ENCODE measurements around the gene ZNF813. TPM values are rescaled to one million over a fixed set of nuclear protein-coding genes. Genes with fewer than 3 reads are reported as not detected.

ZNF813 gene
- total RNA-seq, 1 experiment from 2014 or later: not detected

DNA sequence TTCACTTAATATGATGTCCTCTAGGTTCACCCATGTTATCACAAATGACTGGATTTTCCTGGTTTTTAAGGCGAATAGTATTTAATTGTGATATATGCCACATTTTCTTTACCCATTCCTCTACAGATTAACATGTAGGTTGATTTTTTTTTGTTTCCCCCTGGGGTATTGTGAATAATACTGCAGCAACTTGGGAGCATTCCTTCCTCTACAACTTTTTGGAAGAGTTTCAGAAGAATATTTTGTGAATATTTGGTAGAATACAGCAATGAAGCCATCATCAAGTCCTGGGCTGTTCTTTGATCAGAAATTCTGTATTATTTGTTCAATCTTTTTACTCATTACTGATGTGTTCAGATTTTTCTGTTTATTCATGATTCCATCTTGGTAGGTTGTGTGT is 64.8 kb downstream of the ZNF813 start:
- no peak for DNase-seq
- H3K4me3 ChIP-seq: no peak overlapping the region
- H3K27me3 ChIP-seq: no peaks in the 10 kb centered on the region
- no peaks in the 10 kb centered on the region for H3K9me3 ChIP-seq
- H3K36me3 ChIP-seq: no peaks in the 10 kb centered on the region; the same call in 1 of the 2 replicates

DNA sequence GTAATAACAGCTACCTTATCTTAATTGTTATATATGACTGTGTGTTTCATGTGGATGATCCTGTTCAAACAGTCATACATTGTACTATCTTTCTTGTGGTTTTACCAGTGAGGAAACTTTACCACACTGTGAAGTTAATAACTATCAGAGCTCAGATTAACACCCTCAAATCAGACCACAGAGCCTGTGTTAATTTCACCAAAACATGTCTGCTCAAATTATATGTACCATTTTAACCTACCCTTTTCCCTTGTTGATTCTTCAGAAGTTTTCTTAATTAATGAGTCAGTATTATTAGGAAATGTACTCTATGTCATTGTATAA is 68.7 kb downstream of the ZNF813 start:
- H3K36me3 ChIP-seq: no peaks in the 10 kb centered on the region
- H3K27me3 ChIP-seq: no peaks in the 10 kb centered on the region
- no peak overlapping the region for H3K4me3 ChIP-seq
- H3K9me3 ChIP-seq: no peaks in the 10 kb centered on the region
- DNase-seq: no peak

DNA sequence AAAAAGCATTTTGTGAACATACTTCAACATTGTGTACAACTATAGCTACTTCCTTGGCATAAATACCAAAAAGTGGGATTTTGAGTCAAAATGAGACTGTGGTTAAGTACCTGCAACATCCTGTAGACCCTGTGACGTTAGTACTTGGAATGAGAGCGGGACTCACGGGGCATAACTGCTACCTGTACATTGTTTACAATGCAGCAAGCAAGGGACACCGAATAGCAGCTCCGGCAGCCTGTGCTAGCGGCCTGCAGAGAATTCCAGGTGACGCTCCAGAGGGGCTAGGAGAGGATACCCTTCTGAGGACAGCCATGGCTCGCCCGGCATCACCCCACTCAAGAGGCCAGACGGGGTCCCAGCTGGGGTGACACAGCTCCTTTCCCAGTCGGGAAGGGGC is 69.6 kb downstream of the ZNF813 start:
- Histone ChIP-seq H3K27me3 (no peaks in the 10 kb centered on the region), H3K4me3 (no peak overlapping the region), H3K9me3 (no peaks in the 10 kb centered on the region), H3K36me3 (no peaks in the 10 kb centered on the region)
- no peak for DNase-seq

DNA sequence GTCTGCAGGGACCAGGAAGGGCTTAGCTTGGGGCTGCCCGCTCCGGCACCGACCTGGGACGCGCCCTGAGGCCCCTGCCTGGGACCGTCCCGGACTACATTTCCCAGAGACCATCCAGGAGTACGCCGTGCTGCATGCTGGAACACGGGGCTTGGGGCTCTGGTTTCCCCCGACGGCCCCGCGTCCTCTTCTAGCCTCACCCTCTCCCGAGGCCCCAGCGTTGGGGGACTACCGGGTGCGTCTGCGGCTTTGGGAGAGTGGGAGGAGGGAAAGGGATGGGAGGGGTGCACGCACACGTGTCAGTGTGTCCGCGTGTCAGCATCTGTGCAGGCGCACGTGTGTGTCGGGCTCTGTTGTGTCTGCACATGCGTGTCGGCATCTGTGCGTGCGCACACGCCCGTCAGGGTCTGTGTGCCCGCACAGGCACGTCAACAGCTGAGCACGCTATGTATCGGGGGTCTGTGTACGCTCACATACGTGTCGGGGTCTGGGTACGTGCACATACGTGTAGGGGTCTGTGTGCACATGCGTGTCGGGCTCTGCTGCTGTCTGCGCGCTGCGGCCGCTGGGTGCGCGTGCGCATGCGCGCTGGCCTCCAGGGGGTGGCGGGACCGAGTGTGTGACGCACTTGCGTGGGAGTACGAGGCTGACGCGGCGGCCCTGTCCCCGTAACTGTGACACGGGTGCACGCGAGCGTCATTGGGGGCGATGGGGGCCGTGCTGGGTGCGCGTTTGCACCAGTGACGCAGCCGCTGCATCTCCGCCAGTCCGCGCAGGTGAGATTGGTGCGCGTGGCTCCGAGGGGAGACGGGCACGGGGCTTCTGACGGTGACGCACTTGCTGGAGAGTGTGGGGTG is 70.2 kb downstream of the ZNF813 start, which contains the start of gene ZNF331:
ZNF331 (plus strand) TSS at position 625 of the 857 bp plus-strand sequence. CDS start 31,232 bp downstream, outside the sequence.
- Histone ChIP-seq H3K4me3 (peak within 1 kb of the TSS; percentile 53), H3K36me3 (no peaks in the 10 kb centered on the region), H3K9me3 (no peaks in the 10 kb centered on the region), H3K27me3 (no peaks in the 10 kb centered on the region)
- DNase-seq: peak; percentile 60

DNA sequence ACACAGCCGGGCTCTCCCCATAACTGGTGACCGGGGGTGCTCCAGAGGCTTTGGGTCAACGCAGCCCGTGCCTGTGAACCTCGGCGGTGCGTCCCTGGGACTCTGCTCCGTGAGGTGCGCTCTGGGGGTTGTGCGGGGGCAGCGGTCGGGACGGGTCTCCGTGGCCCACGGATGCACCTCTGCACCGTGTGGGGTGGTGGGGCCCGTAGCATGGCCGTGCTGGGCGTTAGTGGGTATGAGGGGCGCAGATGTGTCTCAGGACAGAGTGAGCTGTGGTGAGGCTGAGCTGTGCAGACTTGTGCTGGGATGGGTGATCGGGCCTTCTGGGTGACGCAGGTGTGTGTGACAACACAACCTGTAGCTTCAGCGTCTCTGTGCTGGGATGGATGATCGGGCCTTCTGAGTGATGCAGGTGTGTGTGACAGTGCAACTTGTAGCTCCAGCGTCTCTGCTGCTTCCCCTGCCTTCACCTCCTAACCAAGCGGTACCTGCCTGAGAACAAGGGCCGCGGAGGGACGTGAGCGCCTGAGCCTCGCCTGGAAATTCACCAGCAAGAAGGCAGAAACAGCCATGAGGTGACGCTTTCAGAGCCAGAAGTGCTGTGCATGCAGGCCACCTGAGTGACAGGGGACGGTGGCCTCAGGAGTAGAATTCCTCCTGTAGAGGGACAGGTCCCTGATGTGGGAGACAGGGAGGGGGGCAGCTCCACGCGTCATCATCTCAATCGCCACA is 71.0 kb downstream of the ZNF813 start:
- Histone ChIP-seq H3K9me3 (no peaks in the 10 kb centered on the region), H3K36me3 (no peaks in the 10 kb centered on the region), H3K4me3 (peak overlapping the region; percentile 53), H3K27me3 (no peaks in the 10 kb centered on the region)
- no peak for DNase-seq

DNA sequence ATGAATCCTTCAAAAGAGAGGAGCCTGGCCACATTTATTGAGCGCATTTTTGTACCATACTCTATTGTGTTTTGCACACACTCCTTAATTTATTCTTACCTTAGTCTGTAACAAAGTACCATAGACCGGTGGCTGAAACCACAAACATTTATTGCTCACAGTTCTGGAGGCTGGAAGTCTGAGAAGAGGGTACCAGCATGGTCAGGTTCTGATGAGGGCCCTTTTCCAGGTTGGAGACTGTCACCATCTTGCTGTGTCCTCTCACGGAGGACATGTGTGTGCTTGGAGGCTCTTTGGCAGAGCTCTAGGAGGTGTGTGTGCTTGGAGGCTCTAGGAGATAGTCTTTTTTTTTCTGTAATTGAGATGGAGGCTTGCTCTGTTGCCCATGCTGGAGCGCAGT is 72.6 kb downstream of the ZNF813 start:
- Histone ChIP-seq H3K9me3 (no peaks in the 10 kb centered on the region), H3K36me3 (no peaks in the 10 kb centered on the region), H3K4me3 (no peak overlapping the region), H3K27me3 (no peaks in the 10 kb centered on the region)
- DNase-seq: no peak

DNA sequence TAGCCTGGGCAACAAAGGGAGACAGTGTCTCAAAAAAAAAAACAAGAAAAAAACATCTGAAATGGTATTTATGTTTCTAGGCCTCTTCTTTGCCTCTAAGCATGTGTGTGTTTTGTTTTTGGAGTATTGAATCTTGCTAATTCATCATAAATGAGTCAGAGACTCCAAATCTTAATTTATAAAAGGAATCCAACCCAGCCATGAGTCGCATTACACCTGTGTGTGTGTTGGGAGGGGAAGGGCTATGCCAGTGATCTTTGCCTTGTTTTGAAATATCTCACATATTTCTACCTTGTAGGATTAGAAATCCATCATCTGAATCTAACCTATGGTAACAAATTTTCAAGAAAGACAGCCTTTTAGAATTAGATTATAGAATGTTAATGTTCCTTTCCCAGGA is 74.4 kb downstream of the ZNF813 start:
- Histone ChIP-seq H3K4me3 (no peak overlapping the region), H3K27me3 (no peaks in the 10 kb centered on the region), H3K9me3 (no peaks in the 10 kb centered on the region), H3K36me3 (no peaks in the 10 kb centered on the region)
- no peak for DNase-seq

DNA sequence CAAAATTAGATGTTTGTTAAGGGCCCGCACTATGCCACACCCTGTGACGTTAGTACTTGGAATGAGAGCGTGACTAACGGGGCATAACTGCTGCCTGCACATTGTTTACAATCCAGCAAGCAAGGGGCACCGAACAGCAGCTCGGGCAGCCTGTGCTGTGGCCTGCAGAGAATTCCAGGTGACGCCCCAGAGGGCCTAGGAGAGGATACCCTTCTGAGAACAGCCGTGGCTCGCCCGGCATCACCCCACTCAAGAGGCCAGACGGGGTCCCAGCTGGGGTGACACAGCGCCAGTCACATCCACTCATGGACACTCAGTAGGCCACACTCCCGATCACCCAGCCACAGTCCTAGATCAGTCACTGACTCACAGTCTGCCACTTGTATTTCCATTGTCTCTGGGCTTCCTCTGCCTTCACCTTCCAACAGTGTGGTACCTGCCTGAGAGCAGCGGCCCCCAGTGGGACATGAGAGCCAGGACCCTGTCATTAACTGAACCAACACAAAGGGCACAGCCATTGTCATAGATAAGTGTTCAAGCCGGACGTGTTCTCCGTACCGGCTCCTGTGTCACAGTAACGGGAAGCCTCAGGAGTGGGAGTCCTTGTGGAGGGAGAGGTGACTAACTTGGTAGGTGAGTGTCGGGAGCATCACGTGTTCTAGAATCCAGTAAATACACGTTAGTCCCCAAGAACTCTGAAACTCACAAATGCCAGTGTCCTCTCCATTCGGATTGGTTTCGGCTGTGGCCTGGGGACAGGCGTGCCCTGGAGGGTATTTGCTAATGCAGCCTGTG is 77.9 kb downstream of the ZNF813 start:
- no peaks in the 10 kb centered on the region for H3K9me3 ChIP-seq
- peak; percentile 67 for DNase-seq
- no peaks in the 10 kb centered on the region for H3K36me3 ChIP-seq
- no peaks in the 10 kb centered on the region for H3K27me3 ChIP-seq
- no peak overlapping the region for H3K4me3 ChIP-seq

Other genes with a start within 250 kb of the ZNF813 start
- 0.59 and 4.7 TPM in 2 replicates for gene ZNF677, start 212.9 kb upstream of the ZNF813 start, total RNA-seq (2014; rRNA removed; shearing (Covaris generic); ENCODE audit: low replicate concordance)
- not detected in 2 replicates for gene VN1R2, start 209.4 kb upstream of the ZNF813 start, total RNA-seq (2014; rRNA removed; shearing (Covaris generic); ENCODE audit: low replicate concordance)
- gene VN1R4, start 200.0 kb upstream of the ZNF813 start, total RNA-seq (2014; rRNA removed; shearing (Covaris generic); ENCODE audit: low replicate concordance): not detected in 2 replicates
- gene ZNF845, start 134.0 kb upstream of the ZNF813 start, total RNA-seq (2014; rRNA removed; shearing (Covaris generic); ENCODE audit: low replicate concordance): 2.6 and 11.8 TPM in 2 replicates
- gene ZNF525, start 102.0 kb upstream of the ZNF813 start, total RNA-seq (2014; rRNA removed; shearing (Covaris generic); ENCODE audit: low replicate concordance): 1.1 and 2.7 TPM in 2 replicates
- gene ZNF765, start 72.6 kb upstream of the ZNF813 start, total RNA-seq (2014; rRNA removed; shearing (Covaris generic); ENCODE audit: low replicate concordance): 6.9 and 11.8 TPM in 2 replicates
- gene ZNF761, start 35.7 kb upstream of the ZNF813 start, total RNA-seq (2014; rRNA removed; shearing (Covaris generic); ENCODE audit: low replicate concordance): 9.7 and 14.4 TPM in 2 replicates
- 2.6 and 11.9 TPM in 2 replicates for gene ZNF331, start 70.4 kb downstream of the ZNF813 start, total RNA-seq (2014; rRNA removed; shearing (Covaris generic); ENCODE audit: low replicate concordance)
- gene DPRX, start 164.3 kb downstream of the ZNF813 start, total RNA-seq (2014; rRNA removed; shearing (Covaris generic); ENCODE audit: low replicate concordance): not detected in 2 replicates

Data from MG63 (cell line).